GM21390 (cell line): ENCODE measurements around the gene MOK.
"Not testable (repeated sequence)": the region's sequence is repeated elsewhere in the genome, so short reads cannot be mapped to it uniquely, and the experiment has no call there.

Source experiments
- ATAC-seq: cut with Tn5 transposase; IDR thresholded peaks from one replicate; pipeline ENCODE4 v1.9.1; 2021; ENCODE audit not compliant: unreplicated experiment

MOK gene

DNA sequence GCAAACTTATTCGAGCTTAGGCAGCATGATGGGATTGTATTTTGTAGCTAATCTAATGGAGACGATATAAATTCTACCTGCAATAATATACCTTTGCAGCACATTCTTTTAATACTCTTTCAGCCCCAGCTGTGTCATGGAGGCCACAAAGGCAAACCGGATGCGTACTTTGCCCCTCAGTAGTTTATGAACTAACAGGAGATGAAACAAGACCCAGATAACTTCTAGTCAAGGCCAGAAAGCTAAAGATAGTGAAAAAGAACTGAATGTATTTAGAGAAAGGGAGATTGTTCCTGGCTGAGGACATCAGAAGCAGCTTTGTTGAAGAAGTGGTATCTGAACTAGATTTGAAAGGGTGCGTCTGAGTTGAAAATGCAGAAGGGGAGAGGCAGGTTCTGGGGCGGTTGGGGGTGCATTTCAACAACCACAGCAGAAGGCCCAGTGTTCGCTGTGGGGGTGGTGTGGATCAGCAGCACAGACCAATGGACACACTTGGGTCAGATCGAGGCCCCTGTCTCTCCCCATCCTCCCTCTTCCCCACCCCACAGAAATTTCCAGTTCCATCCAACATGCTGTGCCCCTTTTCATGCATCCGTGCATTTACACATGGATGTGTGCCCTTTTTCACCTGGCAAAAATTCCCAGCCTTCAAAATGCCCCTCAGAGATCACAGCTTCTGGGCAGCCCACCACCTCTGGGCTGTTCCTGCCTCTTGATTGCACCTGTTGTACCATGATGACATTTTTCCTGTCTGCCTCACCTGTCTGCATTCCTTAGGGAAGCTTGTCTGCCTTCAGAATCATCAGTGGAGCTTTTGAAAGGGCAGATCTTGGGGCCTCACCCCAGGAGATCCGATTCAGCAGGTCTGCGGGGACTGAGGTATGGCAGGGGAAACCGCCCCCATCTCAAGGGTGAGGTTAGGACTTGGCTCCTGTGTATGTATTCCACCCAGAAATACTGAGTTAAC, 16.8 kb upstream of the MOK start:
- no peak for ATAC-seq

DNA sequence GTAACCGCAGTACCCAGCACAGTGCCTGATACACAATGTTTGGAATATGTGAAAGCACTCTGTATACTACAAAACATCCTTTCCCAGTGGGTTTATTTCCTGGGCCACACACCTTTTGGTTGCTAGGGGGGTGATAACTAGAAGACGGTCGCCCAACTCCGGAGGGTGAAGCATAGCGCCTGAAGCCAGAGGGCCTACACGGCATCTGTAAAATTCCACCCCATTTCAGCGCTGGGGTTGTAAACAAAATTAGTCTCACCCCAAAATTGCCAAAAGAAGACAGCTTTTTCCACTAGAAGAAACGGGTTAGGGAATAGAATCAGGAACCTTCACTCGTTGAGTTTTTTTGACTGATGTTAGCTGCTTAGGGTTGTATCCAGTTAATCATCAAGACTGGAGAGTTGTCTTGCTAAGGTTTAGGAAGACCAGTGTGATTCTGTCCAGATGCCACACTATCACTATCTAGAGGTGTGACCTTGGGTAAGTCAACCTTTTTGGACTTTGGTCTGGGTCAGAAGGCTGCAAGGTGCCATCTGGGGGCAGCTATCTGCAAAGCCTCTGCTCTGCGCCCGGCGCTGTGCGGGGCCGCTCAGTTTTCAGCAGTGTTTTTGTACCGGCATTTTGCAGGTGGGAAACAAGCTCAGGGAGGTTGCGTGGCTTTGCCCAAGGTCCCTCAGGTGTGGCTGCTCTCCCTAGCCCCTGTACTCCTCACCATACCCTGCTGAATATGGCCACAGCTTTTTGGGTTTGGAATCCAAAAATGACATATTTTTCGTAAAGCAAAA, 15.9 kb upstream of the MOK start:
- no peak for ATAC-seq

DNA sequence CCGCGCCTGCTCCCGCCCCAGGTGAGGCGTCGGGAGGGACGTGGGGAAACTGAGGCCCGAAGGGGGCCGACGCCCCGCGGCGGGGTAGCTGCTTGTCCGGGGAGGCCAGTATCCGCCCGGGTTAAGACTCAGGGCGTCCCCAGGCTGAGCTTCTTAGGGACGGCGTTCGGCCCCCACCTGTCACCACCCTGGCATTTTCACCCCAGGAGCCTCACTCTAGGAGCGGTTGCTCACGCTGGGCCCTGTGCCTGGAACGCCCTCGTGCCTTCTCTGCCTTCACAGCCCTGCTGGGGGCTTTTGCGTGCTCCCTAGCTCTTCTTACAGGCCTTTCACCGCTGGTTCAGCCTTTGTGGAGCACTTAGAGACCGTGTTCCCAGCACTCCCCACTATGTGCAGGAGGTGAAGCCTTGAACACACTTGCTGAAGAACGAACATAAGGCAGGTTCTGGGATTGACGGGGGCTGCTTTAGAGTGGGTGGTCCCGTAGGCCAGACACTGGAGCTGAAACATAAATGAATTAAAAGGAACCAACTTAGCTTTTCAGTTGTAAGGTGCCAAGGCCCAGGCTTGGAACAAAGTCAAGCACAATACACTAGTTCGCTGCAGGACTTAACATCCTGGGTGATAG, 15.2 kb upstream of the MOK start:
- peak; percentile 23 for ATAC-seq

DNA sequence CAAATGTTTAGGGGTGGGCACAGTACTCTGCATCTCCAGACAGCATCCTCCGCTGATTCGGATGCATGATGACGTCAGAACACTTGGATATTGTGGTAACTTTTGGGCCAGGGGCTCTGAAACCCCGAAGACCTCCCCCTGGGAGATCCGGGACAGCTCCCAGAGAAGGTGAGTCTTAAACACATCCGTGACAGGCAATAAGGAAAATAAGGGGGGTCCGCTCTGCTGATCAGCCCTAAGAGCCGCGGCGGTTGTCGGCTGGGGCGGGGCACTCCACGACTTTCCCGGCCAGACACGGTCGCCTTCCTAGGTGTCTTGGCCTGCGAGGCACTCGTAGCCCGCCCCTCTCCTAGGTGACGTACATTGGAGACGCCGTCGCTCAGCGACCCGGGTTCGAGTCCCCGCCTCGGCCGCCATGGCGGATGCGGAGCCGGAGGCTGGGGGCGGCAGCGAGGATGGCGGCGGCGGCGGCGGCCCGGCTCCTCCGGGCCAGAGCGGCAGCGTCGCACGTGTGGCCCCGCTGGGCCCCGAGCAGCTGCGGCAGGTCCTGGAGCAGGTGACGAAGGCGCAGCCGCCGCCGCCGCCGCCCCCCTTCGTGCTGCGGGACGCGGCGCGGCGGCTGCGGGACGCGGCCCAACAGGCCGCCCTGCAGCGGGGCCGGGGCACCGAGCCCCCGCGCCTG, 14.5 kb upstream of the MOK start, which contains the start of gene ZNF839:
Gene ZNF839, plus strand, starts transcription at position 396 of the 682 bp plus-strand sequence. Its CDS starts 20 bp downstream, at position 416.
- peak; percentile 58 for ATAC-seq

DNA sequence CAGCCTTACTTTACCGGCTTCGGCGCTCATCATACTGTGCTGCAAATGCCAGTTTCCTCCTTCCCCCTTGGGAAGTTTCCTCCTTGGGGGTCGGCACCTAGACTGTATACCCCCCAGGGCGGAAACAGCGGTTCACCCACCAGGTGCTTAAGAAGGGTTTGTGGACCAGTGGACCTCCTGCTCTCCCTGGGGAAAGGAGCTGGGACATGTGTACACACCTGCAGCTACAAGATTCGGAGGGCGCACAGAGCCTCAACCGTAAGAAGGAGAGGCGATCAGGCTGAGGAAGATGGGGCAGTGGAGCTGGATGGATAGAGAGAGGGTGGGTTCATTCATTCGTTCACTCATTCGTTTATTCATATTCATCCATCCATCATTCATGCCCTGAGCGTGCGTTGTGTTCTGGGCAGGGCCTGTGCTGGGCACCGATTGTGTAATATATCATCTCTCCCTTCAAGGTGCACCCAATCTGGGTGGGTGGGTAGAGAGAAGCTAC, 13.9 kb upstream of the MOK start:
- ATAC-seq = no peak

DNA sequence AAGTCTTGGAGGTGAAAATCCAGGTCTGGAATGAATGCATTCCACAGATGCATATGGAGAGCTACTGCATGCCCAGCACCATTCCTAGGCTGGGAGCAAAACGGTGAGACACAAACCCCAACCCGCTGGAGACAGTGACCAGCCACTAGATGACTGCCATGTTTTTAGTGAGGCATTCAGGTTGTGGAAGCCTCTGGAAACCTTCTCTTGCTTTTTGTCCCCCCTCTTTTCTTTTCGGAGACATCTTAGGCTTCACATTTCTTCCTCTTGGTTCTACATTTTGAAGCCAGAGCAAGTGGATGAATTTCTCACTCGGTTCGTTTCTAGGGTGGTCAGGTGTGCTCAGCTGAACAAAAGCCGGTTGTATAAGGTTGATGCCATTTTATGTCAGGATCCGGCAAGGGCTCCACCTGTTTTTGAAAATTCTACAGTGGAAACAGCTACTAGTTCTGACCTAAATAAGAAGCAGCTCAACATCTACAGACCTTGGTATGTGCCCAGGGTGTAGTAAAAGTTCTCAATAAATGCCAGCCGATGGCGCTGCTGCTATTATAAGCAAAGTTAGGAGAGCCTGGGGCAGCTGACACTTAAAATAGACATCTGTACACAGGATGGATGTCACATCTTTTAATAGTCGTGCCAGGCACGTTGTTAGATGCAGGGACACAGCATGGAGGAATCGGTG, 12.7 kb upstream of the MOK start:
- no peak for ATAC-seq

DNA sequence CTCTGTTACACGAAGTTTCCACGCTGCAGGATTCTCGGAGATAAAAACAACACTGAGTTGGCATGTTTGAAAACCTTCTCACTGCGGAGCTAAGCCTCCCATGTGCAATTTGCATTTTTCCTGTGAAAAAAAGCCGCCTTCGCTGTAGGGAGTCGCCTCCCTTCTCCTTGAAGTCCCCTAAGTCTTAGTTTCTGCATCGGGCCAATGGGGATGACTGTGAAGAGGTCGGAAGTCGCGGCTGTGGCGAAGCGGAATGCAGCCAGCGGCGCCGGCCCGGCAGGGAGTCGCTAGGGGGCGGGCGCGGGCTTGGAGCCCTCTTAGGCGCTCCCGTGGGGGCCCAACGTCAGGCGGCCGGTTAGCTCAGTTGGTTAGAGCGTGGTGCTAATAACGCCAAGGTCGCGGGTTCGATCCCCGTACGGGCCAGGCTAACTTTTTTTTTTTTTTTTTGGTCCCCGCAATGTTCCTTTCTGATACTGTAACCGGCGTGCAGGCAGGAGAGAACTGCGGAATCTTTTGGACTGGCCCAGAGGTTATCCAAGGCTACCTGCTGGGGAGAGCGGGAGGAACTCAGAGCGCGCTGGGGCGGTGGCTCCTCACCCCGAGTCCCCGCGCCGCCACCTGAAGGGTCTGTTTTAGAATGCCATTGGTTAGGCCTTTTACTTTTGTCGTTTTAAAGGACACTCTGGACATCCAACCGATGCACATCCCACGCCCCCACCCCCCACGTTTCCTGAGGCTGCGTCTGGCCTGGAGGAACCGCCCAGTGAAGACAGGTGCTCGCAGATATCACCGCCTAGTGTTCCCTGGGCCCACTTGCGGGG, 12.0 kb upstream of the MOK start:
- ATAC-seq = peak; percentile 55

DNA sequence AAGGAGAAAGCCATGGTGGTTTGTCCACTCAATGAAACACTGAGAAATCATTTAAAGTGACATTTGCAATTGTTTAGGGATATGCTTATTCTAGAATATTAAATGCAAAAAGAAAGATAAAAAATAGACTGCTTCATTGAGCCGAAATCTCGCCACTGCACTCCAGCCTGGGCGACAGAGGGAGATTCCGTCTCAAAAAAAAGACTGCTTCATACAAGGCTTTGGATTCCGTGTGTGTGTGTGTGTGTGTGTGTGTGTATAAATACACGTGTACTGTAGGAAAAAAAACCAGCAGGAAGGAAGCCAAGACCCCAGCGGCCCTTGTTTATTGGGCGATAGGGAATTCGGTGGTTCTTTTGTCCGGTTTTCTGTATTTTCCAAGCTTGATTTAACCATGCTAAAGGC, 11.4 kb upstream of the MOK start:
- no peak for ATAC-seq

DNA sequence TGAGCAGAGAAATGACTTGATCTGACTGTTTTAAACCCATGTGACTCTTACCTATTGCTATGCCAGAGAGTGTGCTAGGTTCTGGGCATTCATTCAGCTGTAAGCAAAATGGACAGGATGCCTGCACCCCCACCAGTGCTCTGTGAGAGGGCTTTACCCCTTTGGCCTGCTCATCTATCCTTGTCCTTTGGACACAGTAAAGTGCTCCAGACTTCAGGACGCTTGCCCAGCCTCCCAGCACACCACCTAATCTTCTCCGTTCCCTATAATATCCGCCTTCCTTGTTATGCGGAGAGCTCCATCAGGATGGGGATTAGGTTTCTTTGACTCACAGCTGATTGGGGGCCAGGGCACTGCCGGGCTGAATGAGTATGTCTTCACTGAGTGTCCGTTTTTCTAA, 10.2 kb upstream of the MOK start:
- no peak for ATAC-seq

DNA sequence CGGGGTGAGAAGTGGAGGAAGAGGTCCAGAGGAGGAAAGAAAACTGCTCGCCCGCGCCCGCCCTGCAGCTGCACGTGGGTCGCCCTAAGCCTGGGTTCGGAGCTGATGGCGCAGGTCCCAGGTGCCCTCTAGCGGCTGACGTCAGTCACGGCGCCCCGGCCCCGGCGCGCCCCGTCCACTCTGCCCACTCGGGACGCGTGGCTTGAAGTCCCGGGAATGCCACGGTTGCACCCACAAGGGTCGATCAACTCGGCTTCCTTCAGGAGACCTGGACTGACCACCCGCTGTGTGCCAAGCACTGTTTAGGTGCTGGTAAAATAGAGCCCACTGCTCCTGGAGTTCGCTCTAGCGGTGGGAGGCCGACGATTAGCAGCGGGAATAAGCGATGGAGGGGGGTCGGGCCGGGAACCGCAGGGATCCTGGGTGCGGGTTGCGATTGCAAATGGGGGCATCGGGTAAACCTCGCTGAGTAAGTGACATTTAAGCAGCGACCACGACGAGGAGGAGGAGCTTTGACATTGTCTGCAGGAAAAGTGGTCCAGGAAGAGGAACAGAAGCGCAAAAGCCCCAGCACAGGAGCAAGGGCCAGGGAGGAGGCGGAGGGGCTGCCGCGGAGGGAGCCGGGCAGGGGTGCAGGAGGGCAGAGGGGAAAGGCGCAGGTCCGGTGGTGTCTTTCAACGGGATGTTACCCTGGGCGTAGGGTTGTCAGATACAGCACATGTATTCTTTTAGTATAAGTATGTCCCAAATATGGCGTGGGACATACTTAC, 9.5 kb upstream of the MOK start:
- peak; percentile 57 for ATAC-seq

DNA sequence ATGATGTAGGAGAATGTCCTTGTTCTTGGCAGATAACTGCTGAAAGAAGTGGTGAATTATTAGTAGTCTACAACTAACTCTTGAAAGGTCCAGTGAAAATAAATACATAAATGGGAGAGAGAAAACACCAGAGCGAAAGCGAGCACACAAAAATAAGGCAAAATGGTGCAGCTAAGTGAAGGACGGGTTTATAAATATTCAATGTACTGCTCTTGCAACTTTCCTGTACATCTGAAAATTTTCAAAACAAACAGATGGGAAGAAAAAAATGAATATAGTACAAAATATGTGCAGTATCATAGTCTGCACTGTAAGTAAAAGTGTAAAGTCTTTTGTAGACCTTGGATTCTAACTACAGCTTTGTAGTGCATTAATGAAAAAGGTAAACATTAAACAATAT, 1.3 kb downstream of the MOK start:
- no peak for ATAC-seq

DNA sequence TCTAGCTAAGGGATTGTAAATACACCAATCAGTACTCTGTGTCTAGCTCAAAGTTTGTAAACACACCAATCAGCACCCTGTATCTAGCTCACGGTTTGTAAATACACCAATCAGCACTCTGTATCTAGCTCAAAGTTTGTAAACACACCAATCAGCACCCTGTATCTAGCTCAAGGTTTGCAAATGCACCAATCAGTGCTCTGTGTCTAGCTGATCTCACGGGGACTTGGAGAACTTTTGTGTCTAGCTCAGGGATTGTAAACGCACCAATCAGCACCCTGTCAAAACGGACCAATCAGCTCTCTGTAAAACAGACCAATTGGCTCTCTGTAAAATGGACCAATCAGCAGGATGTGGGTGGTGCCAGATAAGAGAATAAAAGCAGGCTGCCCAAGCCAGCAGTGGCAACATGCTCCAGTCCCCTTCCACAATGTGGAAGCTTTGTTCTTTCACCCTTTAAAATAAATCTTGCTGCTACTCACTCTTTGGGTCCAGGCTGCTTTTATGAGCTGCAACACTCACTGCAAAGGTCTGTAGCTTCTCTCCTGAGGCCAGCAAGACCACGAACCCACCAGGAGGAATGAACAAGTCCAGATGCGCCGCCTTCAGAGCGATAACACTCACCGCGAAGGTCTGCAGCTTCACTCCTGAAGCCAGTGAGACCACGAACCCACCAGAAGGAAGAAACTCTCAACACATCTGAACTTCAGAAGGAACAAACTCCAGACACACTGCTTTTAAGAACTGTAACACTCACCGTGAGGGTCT, 6.5 kb downstream of the MOK start:
- ATAC-seq = not testable (repeated sequence)

DNA sequence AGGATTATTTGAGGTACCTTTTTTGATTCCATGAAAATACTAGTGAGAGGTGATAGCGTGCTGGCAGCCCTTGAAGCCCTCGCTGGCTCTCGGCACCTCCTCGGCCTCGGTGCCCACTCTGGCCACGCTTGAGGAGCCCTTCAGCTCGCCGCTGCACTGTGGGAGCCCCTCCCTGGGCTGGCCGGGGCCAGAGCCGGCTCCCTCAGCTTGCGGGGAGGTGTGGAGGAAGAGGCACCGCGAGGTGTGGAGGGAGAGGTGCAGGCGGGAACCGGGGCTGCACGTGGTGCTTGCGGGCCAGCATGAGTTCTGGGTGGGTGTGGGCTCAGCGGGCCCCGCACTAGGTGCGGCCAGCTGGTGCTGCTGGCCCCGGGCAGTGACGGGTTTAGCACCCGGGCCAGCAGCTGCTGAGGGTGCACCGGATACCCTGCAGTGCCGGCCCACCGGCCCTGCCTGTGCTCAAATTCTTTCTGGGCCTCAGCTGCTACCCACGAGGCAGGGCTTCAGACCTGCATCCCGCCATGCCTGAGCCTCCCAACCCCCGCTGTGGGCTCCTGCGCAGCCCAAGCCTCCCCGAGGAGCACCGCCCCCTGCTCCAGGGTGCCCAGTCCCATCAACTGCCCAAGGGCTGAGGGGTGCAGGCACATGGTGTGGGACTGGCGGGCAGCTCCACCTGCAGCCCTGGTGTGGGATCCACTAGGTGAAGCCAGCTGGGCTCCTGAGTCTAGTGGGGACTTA, 7.4 kb downstream of the MOK start:
- no peak for ATAC-seq

DNA sequence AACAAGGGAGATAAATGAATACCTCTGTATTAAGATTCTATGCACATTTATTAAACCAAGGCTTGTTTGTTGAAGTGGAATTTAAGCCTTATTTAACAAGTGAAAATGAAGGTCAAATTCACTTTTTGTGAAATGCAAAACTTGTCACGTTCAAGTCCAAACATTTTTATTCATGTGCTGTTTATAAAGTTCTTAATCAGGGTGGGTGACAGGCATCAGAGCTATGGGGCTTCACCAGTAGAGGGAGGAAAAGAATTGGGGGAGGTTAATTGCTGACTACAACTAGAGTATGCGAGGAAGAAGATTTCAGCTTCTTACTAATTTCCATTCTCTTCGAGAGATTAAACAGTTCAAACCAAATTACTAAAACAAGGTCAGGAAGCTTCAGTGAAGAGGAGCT, 9.7 kb downstream of the MOK start:
- no peak for ATAC-seq

DNA sequence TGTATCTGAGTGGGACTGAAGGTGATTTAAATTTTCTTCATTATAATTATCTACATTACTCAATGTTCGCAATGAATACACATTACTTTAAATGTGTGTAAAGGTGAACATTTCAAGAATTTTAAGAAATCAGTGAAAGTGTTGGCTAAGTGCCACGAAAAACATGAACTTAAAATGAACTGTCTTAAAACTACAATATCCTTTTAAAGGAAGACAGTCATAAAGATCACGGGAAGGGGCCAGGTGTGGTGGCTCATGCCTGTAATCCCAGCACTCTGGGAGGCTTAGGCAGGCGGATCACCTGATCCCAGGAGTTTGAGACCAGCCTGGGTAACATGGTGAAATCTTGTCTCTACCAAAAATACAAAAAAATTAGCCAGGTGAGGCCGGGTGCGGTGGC, 11.2 kb downstream of the MOK start:
- ATAC-seq = no peak

DNA sequence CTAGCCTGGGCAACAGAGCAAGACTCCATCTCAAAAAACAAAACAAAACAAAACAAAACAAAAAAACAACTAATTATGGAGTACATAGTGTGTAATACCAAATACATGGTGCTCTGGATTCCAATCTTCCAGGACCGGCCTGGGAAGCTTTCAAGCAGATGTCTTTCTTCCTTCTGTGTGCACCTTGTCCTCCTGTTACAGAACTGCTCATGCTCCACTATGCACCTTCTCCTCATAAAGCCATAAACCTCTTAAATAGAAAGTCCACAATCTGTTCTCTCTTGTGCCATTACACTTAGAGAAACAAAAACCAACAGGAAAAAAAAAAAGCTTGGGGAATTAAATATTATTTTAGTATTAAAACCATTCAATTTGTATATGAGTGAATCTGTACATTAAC, 12.5 kb downstream of the MOK start:
- no peak for ATAC-seq

DNA sequence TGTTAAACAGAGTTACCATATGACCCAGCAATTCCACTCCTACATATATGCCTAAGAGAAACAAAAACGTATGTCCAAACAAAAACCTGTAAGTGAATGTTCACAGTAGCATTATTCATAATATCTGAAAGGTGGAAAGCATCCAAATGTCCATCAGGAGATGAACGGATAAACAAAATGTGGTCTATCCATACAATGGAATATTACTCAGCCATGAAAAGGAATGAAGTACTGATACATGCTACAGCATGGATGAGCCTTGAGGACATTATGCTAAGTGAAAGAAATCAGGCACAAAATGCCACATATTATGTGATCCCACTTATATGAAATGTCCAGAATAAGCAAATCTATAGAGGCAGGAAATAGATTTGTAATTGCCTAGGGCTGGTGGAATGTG, 16.8 kb downstream of the MOK start:
- no peak for ATAC-seq
